ENCODE results near the gene BOLA2B.

DNA sequence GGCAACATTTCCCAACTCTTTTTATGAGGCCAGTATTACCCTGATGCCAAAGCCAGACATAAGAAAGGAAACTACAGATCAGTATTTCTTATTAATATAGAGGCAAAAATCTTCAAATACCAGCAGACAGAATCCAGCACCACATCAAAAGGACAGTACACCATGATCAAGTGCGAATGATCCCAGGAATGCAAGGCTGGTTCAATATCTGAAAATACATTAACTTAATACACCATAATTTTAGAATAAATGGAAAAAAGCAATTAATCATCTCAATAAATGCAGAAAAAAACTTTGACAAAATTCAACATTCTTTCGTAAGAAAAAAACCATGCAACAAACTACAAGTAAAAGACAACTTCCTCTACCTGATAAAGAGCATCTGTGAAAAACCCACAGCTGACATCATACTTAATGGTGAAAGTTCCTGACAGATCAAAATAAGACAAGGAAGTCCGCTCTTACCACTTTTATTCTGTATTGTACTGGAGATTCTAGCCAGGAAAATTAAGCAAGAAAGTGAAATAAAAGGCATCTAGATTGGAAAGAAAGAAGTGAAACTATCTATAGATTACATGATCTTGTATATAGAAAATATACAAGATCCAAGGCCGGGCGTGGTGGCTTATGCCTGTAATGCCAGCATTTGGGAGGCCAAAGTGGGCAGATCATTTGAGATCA is 44.1 kb downstream of the BOLA2B start:
- TF ChIP-seq, protein P1, sequence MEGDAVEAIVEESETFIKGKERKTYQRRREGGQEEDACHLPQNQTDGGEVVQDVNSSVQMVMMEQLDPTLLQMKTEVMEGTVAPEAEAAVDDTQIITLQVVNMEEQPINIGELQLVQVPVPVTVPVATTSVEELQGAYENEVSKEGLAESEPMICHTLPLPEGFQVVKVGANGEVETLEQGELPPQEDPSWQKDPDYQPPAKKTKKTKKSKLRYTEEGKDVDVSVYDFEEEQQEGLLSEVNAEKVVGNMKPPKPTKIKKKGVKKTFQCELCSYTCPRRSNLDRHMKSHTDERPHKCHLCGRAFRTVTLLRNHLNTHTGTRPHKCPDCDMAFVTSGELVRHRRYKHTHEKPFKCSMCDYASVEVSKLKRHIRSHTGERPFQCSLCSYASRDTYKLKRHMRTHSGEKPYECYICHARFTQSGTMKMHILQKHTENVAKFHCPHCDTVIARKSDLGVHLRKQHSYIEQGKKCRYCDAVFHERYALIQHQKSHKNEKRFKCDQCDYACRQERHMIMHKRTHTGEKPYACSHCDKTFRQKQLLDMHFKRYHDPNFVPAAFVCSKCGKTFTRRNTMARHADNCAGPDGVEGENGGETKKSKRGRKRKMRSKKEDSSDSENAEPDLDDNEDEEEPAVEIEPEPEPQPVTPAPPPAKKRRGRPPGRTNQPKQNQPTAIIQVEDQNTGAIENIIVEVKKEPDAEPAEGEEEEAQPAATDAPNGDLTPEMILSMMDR (conservative IDR thresholded peaks at IDR 0.05 in 1 of 2, IDR thresholded peaks at IDR 0.05 in 1 of 2; ENCODE audit: extremely low read depth in 1 of 2, insufficient read depth in 1 of 2, low read depth in 1 of 2, low read length in 2 of 2): no peak
- no peak for TF ChIP-seq EZH2 (IDR thresholded peaks at IDR 0.05; ENCODE audit: borderline replicate concordance, low read length)
